Skeletal muscle tissue (tissue), 4 donors: ENCODE measurements around the gene SORBS1. TPM values are rescaled to one million over a fixed set of nuclear protein-coding genes. Genes with fewer than 3 reads are reported as not detected.

Experiments
- H3K27ac ChIP-seq: one replicate; pipeline ENCODE4 v1.7.0; 2013; ENCODE audit warnings: mild to moderate bottlenecking, low read depth, low read length, inconsistent platforms
- H3K27me3 ChIP-seq, 3 donors: one replicate each; pipeline ENCODE4 v1.7.0; 2013; ENCODE audit warnings: low read length in 3 of 3; ENCODE audit not compliant: control insufficient read depth in 3 of 3, insufficient read depth in 3 of 3
- H3K36me3 ChIP-seq, 3 donors: one replicate each; pipeline ENCODE4 v1.7.0; 2013; ENCODE audit warnings: low read length in 3 of 3; ENCODE audit not compliant: control insufficient read depth in 3 of 3, insufficient read depth in 3 of 3
- H3K4me1 ChIP-seq, 3 donors: one replicate each; pipeline ENCODE4 v1.7.0; 2013; ENCODE audit warnings: low read length in 3 of 3, mild to moderate bottlenecking in 3 of 3; ENCODE audit not compliant: control insufficient read depth in 3 of 3, insufficient read depth in 3 of 3
- H3K4me3 ChIP-seq, 3 donors: one replicate each; pipeline ENCODE4 v1.7.0; 2013; ENCODE audit warnings: low read length in 3 of 3
- H3K9ac ChIP-seq, 3 donors: one replicate each; pipeline ENCODE4 v1.7.0; 2013; ENCODE audit warnings: low read length in 3 of 3, mild to moderate bottlenecking in 3 of 3, moderate library complexity in 2 of 3, low read depth in 1 of 3
- H3K9me3 ChIP-seq, 3 donors: one replicate each; pipeline ENCODE4 v1.7.0; 2013; ENCODE audit warnings: low read length in 3 of 3; ENCODE audit not compliant: control insufficient read depth in 3 of 3
- total RNA-seq: library from RNA; depleted of rRNA; stranded (reverse); fragments of >200 nt; gene quantifications from one replicate; pipeline ENCODE4 v1.2.3, GENCODE V29; 2014
- donor health status: Osteomylitis.

The SORBS1 gene
- total RNA-seq, 1 donor from 2014 or later = 66.8 TPM

- no peak overlapping the region for H3K27ac ChIP-seq
- no peaks in the 10 kb centered on the region for H3K36me3 ChIP-seq
- H3K4me3 ChIP-seq = no peak overlapping the region
- H3K9me3 ChIP-seq = no peaks in the 10 kb centered on the region
- H3K4me1 ChIP-seq = peaks cover 1 to 2% (median 1%) of the 10 kb centered on the region in 3 donors
- H3K9ac ChIP-seq = no peak overlapping the region
- no peaks in the 10 kb centered on the region for H3K27me3 ChIP-seq
Observed at GRCh38 chr10:95303535-95303934, 257.6 kb downstream of the SORBS1 start.

- Histone ChIP-seq H3K9me3 (no peaks in the 10 kb centered on the region), H3K27me3 (no peaks in the 10 kb centered on the region), H3K36me3 (no peaks in the 10 kb centered on the region), H3K4me3 (no peak overlapping the region), H3K4me1 (peaks cover 5 to 11% (median 6%) of the 10 kb centered on the region in 3 donors), H3K9ac (no peak overlapping the region), H3K27ac (no peak overlapping the region)
Observed at GRCh38 chr10:95300022-95300539, 261.1 kb downstream of the SORBS1 start.

- no peak overlapping the region for H3K27ac ChIP-seq
- no peaks in the 10 kb centered on the region for H3K36me3 ChIP-seq
- H3K4me1 ChIP-seq = peaks cover 9 to 16% (median 9%) of the 10 kb centered on the region in 3 donors
- H3K9me3 ChIP-seq = no peaks in the 10 kb centered on the region
- no peaks in the 10 kb centered on the region for H3K27me3 ChIP-seq
- H3K9ac ChIP-seq = no peak overlapping the region
- no peak overlapping the region for H3K4me3 ChIP-seq
Observed at GRCh38 chr10:95297402-95297801, 263.8 kb downstream of the SORBS1 start.

- no peak overlapping the region for H3K9ac ChIP-seq
- peaks cover 9 to 16% (median 9%) of the 10 kb centered on the region in 3 donors for H3K4me1 ChIP-seq
- no peaks in the 10 kb centered on the region for H3K27me3 ChIP-seq
- no peak overlapping the region for H3K4me3 ChIP-seq
- H3K9me3 ChIP-seq = no peaks in the 10 kb centered on the region
- no peak overlapping the region for H3K27ac ChIP-seq
- no peaks in the 10 kb centered on the region for H3K36me3 ChIP-seq
Observed at GRCh38 chr10:95296764-95297163, 264.4 kb downstream of the SORBS1 start.

GRCh38 chr10:95295031-95295755, 266.0 kb downstream of the SORBS1 start:
- H3K27ac ChIP-seq = no peak overlapping the region
- no peaks in the 10 kb centered on the region for H3K36me3 ChIP-seq
- H3K4me1 ChIP-seq = peaks cover 9 to 16% (median 9%) of the 10 kb centered on the region in 3 donors
- no peaks in the 10 kb centered on the region for H3K9me3 ChIP-seq
- H3K4me3 ChIP-seq = peak overlapping the region; percentile 58 to 71 (median 62)
- H3K27me3 ChIP-seq = no peaks in the 10 kb centered on the region
- peak overlapping the region; percentile 50 to 75 (median 65) for H3K9ac ChIP-seq

- Histone ChIP-seq H3K9me3 (no peaks in the 10 kb centered on the region), H3K9ac (no peak overlapping the region), H3K27me3 (peaks cover 0 to 4% (median 0%) of the 10 kb centered on the region in 3 donors), H3K4me3 (no peak overlapping the region), H3K4me1 (peaks cover 15 to 26% (median 18%) of the 10 kb centered on the region in 3 donors), H3K36me3 (no peaks in the 10 kb centered on the region), H3K27ac (no peak overlapping the region)
Observed at GRCh38 chr10:95293631-95294030, 267.5 kb downstream of the SORBS1 start.

- H3K4me1 ChIP-seq = peaks cover 28 to 40% (median 34%) of the 10 kb centered on the region in 3 donors
Observed at GRCh38 chr10:95291365-95292039, 269.7 kb downstream of the SORBS1 start.

GRCh38 chr10:95290461-95291364, 270.5 kb downstream of the SORBS1 start, which contains the start of gene PDLIM1:
Gene PDLIM1, minus strand, starts transcription at chr10:95291003. Its CDS starts 88 bp downstream, at chr10:95290915.
- Histone ChIP-seq H3K4me1 (peaks cover 34 to 42% (median 38%) of the 10 kb centered on the region in 3 donors), H3K9me3 (no peaks in the 10 kb centered on the region), H3K27me3 (peaks cover 0 to 4% (median 0%) of the 10 kb centered on the region in 3 donors), H3K9ac (peak within 1 kb of the TSS; percentile 77 to 93 (median 90)), H3K4me3 (peak within 1 kb of the TSS; percentile 70 to 88 (median 82)), H3K36me3 (no peaks in the 10 kb centered on the region), H3K27ac (peak within 1 kb of the TSS; percentile 80)

More at GRCh38 chr10:95291365-95292039, 269.7 kb downstream of the SORBS1 start:
- Histone ChIP-seq H3K4me3 (peak overlapping the region; percentile 38 to 73 (median 62)), H3K27me3 (peaks cover 0 to 4% (median 0%) of the 10 kb centered on the region in 3 donors), H3K36me3 (no peaks in the 10 kb centered on the region), H3K9me3 (no peaks in the 10 kb centered on the region), H3K27ac (peak overlapping the region; percentile 59), H3K9ac (peak overlapping the region in 2 of 3 donors; percentile 69 to 82)

GRCh38 chr10:95289921-95290421, 271.2 kb downstream of the SORBS1 start:
- no peaks in the 10 kb centered on the region for H3K36me3 ChIP-seq
- H3K27ac ChIP-seq = peak overlapping the region; percentile 80
- H3K4me3 ChIP-seq = peak overlapping the region; percentile 68 to 88 (median 82)
- peaks cover 31 to 36% (median 36%) of the 10 kb centered on the region in 3 donors for H3K4me1 ChIP-seq
- peak overlapping the region; percentile 77 to 93 (median 90) for H3K9ac ChIP-seq
- H3K27me3 ChIP-seq = peaks cover 0 to 4% (median 0%) of the 10 kb centered on the region in 3 donors
- H3K9me3 ChIP-seq = no peaks in the 10 kb centered on the region
